ENCODE data around the gene HOXB4. TPM values are rescaled to one million over a fixed set of nuclear protein-coding genes. Genes with fewer than 3 reads are reported as not detected.
"Not testable (repeated sequence)": the region's sequence is repeated elsewhere in the genome, so short reads cannot be mapped to it uniquely, and the experiment has no call there.

HOXB4 gene
- polyA plus RNA-seq, 12 donors, result 0.69 to 4.5 (median 2.2) TPM; not detected in 1

DNA sequence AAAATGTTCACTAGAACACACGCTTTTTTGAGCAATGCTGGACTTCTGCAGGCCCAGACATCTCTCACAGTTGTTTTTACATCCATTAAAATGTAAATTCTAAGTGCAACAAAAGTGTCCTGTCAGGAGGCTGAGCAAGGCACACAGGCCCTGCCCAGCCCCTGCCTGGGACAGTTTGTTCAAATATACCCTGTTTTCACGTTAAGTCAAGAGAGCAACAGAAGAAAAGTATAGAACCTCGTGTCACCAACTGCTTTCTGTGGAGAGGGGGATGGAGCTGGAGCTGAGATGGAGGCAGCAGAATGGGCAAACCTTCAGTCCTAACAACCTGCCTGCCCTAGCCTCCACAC is 28.9 kb downstream of the HOXB4 start:
- no peak for DNase-seq

DNA sequence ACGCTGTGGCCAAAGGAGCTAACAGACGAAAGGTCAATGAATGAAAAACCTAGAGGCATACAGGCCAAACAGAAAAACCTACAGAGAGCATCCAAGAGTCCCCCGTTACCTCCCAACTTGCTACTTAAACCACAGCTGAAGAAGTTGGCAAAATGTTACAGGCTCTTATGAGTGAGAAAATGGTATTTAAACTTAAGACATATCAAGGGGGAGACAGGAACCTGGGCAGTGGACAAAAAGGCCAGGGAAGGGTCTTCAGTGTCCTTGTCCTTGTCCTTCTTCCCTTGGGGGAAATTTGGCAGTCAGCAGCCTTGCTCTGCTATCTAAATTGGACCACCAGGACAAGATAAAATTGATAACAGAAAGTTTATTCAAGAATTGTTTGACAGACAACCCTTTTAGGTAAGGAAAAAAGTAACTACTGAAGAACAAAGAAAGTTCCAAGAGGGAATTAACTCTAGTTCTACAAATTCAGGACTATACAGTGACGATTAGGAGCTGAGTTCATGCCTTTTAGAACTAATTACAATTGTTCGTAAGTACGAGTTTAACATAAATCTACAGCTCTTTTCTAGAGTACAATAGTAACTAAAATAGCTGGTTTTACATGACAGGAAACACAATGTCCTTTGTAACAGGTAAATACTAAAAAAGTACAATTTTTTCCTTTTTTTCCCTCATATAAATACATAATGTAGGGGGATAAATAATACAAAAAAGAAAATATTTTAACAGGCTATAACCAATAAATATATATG is 29.4 kb downstream of the HOXB4 start:
- no peak for DNase-seq

DNA sequence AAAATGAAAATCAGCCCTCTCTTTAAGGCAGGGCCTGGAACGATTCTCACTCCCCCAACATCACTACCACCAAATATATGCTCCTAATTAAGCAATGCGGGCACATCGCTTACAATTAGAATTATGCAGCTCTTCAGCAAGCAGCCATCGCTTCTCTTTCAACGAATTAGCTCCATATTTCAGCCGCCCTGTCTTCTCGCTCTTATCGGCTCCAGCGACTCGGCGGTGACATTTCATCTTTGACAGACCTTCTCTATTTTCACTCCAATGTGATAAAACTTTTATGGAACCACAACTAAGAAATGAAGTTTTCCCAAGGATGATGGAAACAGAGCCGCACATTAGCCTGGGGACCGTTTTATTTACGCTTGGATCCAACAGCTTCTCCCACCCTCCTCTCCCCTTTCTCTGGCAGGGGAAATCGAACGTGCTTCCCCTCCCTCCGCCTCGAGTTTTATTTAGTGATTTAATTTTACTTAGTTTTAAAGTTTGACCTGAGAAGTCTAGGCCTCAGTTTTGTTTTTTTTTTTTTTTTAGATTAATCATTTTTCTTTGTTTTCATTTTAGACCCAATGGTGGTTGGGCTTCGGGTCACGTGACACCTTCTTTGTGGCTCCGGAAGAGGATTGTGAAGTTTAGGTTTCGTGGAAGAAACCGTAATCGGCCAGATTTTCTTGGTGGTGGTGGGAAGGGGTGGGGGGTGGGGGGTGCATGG is 30.2 kb downstream of the HOXB4 start:
- DNase-seq, result no peak

DNA sequence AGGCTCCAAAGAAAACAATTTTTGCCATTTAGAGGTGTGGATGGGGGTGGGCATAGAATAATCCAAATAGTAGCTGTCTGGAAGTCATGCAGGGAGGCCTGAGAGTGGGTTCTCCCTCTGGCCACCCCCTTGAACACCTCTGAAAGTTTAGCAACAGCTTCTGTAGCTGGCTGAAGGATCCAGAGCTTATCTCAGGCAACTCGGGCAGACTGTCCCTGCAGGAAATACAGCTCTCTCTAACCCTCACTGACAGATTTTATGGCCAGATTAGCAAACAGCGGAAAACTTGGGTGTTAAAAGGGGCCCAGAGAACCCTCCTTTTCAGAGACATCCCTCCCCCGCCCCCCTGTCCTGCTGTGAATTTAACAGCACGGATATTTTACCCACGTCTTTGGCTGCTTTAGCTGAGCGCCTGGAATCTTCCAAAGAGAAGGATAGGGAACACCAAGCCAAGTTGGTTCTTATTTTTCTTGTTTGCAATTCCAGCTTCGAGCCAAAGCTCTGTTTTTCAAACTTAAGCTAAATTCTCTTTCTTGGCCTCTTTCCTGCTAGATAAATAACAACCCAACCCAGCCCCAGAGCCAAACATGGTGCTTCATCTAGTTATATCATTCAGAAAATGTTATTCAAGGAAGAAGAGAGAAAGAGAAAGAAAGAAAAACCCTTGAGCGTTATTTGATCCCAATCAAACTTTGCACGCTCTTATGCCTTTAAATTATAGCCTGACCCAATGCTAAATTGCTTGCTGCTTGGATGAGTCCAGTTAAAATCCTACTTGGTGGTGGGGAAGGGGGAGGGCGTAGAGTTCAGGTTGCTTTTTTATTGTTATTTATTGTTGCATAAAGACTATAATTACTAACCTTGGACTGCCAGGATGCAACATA is 31.0 kb downstream of the HOXB4 start:
- DNase-seq, result no peak

DNA sequence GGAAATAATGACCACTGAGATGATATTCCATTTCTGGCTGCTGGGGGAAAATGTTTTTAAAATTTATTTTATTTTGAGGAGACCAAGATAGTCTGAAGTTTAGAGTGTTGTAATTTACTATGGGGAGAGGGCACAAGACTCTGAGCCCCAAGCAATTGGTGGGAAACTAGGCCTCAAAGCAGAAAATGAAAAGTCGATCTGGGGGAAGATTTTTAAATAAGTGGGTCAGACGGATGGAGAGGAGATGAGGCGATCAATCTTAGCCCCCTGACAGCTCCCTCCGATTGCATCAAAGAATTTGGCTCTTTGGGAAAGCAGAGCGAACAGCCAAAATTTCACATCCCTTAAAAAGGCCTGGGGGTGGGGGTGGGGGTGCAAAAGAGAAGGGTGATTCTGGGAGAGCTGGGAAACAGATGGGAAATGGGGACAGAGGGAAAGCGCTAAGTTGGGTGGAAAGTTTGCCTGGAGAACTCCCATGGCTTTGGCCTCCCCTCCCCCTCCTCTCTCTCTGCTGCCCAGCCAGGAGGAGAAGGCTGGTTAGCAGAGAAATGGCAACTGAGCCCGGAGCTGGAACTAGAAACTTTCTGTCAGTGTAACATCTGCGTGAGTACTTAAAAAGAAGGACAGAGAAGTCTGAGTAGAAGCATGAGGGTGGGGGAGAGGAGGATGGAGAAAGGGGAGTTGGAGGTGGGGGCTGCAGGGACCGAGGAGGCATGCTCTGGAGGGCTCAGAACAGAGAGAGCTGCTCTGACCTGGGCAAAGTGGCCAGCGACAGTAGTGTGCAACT is 31.8 kb downstream of the HOXB4 start:
- no peak for DNase-seq

DNA sequence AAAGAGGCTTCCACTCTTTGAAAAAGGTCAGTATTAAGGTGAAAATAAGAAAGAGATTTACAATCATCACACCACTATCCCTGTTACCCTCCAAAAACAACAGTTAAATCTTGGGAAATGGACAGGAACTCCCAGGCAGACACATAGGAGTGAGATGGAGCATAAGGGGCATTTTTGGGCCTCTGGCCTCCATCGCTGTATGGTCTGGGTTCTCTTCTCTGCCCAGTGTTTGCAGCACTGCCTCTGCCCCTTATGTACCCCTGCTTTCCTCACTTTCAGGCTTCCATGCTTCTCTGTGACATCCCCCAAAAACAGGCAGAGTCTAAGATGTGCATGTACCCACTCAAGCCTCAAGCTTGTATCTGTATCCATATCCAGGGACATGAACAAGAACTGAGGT is 32.6 kb downstream of the HOXB4 start:
- DNase-seq, result no peak

DNA sequence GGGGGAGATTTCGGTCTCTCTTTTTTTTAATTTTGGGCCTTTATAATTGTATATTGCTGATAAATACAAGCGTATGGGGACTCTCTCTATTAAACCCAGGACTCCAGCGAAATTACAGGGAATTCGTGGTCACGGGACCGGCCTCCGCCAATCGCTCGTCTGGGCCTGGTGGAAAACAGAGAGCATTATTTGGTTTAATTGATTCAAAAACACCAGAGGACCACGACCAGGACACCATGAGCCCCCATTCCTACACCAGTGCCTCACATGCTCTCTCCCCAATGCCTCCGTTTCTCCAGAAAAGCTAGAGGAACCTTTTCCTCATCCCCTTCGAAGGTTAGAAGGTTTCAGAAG is 33.2 kb downstream of the HOXB4 start, which contains the start of gene HOXB2:
TSS of gene HOXB2 (minus strand) at position 88 of the 354 bp plus-strand sequence. CDS start 198 bp downstream, outside the sequence.
- DNase-seq, result no peak

DNA sequence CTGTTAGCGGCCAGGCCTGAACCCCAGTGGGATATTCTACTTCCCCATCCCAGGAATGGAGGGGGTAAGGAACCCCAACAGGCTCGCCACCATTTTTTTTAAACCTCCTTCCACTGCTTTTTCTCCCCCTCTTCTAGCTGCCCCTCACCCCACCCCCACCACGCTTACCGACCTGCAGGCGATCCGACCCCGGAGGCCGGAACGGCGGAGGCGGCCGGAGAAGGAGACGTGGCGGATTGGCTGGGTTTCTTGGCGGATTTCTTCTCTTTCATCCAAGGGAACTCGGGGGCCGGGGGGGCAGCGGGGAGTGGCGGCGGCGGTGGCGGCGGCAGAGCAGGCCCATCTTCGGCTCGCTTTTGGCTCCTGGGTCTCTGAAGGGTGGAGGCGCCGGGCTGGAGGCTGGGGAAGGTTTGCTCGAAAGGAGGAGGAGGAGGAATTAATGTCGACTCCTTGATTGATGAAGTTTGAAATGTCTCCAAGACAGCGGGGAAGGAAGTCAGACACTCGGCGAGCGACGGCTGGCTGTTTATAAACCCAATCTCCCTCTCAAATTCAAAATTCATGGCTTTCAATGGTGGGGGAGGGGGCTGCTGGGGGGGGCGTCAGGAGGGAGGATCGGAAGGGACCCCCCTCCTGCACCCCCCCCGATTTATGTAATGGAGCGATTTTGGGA is 33.7 kb downstream of the HOXB4 start:
- DNase-seq, result peak; percentile 85

DNA sequence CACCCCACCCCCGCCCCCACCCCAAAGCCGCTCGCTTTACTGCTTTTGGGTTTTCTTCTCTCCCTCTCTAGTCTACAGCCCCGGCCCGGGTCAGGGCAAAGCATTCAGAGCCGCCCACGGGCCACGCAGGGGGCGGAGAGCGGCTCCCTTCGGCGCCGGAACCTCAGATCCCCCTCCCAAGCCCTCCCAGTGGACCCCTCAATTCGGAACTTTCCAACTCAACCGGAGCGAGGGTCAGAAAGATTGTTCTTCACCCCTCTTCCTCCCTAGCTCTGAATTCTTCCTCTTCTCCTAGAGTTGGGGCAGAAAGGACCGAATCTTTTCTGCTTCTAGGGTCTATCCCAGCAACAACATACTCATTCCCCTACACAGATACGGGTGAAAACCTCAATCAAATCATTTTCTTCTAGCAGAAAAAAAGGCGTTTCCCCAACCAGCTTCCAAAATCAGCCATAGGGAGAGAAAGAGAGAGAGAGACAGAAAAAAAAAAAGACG is 34.2 kb downstream of the HOXB4 start:
- DNase-seq, result no peak

DNA sequence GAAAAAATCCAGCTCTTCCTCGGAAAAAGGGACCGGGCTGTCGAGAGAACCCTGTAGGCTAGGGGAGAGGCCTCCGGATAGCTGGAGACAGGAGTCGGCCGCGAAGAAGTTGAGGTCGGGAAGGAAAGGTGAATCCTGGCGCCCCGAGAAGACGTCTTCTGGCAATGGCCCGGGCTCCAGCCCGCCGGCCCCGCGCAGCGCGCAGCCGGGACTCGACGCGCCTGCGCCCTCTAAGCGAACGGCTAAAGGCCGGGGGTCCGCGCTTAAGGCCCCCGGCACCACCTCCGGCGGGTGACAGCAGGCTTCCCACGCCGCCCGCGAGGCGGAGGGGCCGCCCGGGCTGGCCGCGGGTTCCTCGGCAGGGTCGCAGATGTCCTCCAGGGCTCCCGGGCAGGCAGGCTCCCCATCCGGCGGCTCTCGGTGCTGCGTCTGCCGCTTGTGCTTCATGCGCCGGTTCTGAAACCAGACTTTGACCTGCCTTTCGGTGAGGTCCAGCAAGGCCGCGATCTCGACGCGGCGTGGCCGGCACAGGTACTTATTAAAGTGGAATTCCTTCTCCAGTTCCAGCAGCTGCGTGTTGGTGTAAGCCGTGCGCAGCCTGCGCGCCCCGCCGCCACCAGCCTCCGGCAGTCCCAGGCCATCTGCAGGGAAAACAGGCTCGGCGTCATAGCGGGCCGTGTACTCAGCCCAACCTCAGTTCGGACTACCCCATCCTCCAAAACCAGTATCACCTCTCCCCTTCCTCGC is 34.9 kb downstream of the HOXB4 start:
- DNase-seq, result no peak

DNA sequence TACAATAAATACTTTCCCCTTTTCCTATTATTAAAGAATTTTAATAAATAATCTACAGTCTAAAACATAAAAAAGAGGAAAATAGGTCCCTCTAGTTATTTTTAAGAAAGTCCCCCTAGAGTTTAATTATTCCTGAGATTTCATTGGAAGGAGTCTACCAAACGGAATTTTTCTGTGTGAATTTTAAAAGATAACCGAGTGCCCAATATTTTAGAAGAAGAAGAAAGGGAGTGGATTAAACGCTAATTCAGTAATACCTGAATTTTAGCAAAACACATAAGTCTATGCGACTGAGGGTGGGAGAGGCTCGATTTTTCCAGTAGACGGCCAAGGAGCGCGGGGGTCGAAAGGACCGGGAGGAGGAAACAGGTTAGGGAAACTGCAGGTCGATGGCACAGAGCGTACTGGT is 35.4 kb downstream of the HOXB4 start:
- DNase-seq, result no peak

DNA sequence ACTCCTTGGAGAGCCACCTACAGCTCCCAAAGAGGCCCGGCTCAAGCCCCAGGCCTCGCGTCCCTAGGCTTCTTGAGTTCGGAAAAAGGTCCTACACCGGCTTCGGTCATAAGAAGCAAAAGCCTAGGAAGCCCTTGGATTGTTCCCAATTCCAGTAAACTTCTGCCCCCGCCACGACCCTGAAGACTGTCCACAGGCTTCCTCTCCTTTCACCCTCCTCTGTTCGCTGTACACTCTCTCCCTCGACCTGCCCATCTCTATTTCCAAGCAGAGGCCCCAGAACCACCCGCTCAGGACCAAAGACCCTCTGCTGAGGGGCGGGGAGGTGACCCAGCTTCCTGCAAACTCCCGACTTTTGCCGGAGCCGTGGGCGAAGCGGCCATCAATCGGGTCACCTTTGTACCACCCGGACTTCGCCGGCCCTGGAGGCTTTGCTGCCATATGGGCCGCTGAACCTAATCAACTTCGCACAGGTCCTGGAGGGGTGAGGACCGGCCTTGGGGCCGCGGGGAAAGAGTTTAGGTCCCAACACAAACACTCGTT is 36.0 kb downstream of the HOXB4 start:
- no peak for DNase-seq

DNA sequence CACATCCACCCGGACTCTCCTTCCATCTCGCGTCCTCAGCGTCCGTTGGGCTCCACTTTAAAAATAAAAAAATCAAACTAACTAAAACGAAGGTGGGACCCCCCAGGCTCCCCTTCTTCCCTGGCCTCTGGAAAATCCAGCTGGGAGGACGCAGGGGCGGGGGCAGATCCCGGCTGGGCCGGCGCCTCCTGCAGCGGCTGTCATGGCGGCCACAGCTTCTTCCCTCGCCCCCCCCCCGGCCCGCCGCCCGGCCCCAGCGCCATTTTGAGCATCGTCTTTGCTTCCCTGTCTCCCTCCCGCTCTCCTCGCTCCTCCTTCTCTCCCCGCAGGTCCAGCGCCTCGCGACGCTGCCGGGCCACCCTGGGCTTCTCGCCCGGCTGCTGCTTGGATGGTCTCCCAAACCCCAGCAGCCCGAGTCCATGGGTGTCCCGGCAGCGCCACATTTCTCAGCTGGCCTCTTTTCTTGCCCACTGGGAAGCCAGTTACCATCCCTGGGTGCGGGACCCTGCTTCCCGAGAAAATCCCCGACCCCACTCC is 36.5 kb downstream of the HOXB4 start:
- peak; percentile 88 for DNase-seq

DNA sequence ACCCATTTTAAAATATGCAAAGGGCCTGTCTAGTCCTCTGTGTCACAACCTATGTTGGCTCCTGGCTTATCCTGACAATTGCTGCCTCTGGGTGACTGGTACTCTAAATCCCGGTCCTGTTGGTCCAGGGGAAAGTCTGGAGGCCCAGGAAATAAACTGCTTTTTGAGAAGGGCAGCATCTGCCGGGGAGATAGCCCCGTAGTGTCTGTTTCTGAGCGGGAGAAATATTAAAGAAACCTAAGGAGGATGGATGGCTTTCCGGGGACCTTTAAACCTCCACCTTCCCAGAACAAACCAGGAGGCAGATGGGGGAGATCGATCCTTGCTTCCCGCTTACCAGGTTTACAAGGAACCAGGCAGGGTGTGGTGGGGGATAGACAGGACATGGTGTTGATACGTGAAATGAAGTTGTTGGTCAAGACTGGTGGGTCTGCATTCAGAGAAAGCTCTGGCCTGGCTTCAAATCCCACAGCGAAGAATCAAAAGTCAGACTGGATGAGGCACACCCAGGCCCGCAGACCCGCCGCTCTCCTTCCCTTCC is 37.0 kb downstream of the HOXB4 start:
- no peak for DNase-seq

DNA sequence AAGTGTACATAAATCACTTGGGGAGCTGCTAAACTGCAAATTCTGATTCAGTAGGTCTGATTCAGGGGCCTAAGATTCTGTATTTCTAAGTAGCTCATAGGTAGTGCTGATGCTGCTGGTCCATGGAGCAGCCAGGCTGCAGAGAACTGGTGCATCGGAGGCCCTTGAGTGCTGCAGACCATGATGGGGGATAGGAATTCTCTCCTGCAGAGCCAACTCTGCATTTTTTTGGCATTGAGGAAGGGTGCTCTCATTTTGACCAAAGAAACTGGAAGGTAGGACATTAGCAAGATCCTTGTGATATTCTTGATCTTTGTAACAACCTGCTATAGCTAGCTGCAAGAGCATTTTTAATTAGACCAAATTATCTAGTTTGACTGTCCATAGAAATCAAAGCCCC is 37.9 kb downstream of the HOXB4 start:
- DNase-seq, result no peak

DNA sequence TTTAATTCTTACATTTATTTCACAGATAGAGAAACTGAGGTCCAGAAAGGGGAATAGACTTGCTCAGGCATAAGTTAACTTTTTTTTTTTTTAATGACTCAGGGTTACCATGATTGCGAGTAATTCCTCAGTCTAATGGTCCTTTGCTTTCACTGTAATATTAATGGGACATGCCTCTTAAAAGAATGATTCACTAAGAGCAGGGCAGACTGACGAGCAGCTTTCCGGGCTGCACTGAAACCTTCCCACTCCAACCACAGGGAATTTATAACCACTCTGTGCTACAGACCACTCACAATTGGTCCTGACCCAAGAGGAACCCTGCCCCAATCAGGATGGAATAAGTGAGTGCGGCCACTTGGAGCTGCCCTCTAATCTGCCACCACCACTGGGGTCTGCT is 39.0 kb downstream of the HOXB4 start:
- DNase-seq, result no peak

DNA sequence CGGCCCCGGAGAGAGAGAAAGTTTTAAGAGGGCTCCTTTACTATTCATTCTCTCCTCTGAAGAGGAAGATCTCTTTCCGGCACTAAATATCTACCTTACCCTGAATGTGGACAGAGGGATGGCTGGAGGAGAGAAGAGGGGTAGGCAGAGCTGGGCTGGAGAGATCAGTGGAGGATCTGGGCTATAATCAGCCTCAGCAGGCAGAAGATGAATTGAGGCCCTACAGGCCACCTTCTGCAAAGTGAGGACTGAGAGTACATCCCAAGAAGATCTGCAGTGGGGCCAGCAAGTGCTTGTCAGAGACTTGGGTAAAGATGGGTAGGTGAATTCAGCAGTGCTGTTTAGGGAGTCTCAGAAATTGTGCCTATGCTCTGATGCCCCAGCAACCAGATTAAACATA is 40.8 kb downstream of the HOXB4 start:
- no peak for DNase-seq

DNA sequence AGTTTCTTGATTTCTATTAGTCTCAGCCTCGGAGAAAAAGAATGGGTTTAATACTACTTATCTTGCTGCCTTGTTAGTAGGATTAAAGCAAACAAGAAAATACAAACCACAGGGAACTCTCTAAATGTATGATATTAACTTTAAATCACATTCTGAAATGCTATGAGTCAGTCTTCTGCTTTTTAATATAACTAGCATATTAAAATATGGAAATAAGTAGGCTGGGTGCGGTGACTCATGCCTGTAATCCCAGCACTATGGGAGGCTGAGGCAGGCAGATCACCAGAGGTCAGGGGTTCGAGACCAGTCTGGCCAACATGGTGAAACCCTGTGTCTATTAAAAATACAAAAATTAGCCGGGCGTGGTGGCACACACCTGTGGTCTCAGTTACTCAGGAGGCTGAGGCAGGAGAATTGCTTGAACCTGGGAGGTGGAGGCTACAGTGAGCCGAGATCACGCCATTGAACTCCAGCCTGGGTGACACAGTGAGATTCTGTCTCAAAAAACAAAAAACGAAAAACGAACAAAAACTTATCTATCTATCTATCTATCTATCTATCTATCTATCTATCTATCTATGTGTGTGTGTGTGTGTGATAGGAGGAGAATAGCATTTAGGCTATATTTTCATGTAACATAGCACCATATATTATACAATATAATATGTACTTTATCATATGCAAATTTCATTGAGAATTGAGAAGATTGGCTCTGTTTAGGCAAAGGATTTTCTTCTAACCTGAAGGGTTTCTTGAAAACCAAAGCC is 42.2 kb downstream of the HOXB4 start:
- not testable (repeated sequence) for DNase-seq

All from muscle of arm (tissue), 12 donors.